ENCODE measurements around the gene SMARCA1.
"Not testable (repeated sequence)": the region's sequence is repeated elsewhere in the genome, so short reads cannot be mapped to it uniquely, and the experiment has no call there.

SMARCA1 gene

DNA sequence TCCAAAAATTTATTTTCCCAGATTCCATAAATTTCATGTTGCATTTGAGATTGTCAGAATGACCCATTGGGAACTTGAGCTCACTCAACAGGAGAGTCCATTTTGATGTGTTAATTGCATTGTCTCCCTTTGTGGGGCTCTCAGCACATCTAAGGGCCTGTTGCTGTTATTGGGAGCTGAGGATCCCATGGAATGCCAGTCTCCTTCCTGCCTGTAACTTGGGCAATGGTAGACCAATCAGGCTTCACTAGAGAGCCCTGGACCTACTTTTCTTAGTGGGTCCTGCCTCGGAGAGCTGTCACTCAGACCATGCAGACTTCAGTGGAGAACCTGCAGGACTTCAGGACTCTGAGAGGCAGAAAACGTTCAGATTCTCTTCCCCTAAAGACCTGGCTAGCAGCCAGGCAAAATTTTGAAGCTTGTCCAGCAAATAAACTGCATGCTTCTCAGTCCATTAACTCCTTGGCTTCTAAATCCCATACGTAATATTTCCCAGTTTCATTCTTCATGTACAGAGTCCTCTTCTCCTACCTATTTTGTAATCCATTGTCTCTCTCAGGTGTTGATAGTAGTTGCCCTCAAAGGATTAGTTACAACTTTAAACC, 41.9 kb upstream of the SMARCA1 start:
- Histone ChIP-seq H3K4me2 (no peak overlapping the region), H3K4me1 (ENCODE audit: low read depth, poor library complexity, severe bottlenecking) (no peaks in the 10 kb centered on the region), H4K20me1 (ENCODE audit: insufficient read depth) (no peaks in the 10 kb centered on the region), H3K79me2 (ENCODE audit: insufficient read depth, low read depth) (no peaks in the 10 kb centered on the region), H3K4me3 (IDR thresholded peaks at IDR 0.05; ENCODE audit: insufficient read depth, low read depth, low read length) (no peak overlapping the region), H3K9ac (no peak overlapping the region), H3K27me3 (ENCODE audit: insufficient read depth, low read depth) (no peaks in the 10 kb centered on the region), H2AFZ (ENCODE audit: low read depth) (no peak overlapping the region), H3K27ac (no peak overlapping the region), H3K36me3 (ENCODE audit: insufficient read depth) (no peaks in the 10 kb centered on the region)
- TF ChIP-seq, protein P1, sequence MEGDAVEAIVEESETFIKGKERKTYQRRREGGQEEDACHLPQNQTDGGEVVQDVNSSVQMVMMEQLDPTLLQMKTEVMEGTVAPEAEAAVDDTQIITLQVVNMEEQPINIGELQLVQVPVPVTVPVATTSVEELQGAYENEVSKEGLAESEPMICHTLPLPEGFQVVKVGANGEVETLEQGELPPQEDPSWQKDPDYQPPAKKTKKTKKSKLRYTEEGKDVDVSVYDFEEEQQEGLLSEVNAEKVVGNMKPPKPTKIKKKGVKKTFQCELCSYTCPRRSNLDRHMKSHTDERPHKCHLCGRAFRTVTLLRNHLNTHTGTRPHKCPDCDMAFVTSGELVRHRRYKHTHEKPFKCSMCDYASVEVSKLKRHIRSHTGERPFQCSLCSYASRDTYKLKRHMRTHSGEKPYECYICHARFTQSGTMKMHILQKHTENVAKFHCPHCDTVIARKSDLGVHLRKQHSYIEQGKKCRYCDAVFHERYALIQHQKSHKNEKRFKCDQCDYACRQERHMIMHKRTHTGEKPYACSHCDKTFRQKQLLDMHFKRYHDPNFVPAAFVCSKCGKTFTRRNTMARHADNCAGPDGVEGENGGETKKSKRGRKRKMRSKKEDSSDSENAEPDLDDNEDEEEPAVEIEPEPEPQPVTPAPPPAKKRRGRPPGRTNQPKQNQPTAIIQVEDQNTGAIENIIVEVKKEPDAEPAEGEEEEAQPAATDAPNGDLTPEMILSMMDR (conservative IDR thresholded peaks at IDR 0.05; ENCODE audit: low read depth, low read length): no peak

DNA sequence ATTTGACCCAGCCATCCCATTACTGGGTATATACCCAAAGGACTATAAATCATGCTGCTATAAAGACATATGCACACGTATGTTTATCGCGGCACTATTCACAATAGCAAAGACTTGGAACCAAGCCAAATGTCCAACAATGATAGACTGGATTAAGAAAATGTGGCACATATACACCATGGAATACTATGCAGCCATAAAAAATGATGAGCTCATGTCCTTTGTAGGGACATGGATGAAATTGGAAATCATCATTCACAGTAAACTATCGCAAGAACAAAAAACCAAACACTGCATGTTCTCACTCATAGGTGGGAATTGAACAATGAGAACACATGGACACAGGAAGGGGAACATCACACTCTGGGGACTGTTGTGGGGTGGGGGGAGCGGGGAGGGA, 41.1 kb upstream of the SMARCA1 start:
- H3K27ac ChIP-seq; H3K79me2 ChIP-seq (ENCODE audit: insufficient read depth, low read depth); H2AFZ ChIP-seq (ENCODE audit: low read depth); H3K4me2 ChIP-seq; H4K20me1 ChIP-seq (ENCODE audit: insufficient read depth); H3K9ac ChIP-seq; H3K36me3 ChIP-seq (ENCODE audit: insufficient read depth); H3K4me3 ChIP-seq (IDR thresholded peaks at IDR 0.05; ENCODE audit: insufficient read depth, low read depth, low read length); H3K4me1 ChIP-seq (ENCODE audit: low read depth, poor library complexity, severe bottlenecking); H3K27me3 ChIP-seq (ENCODE audit: insufficient read depth, low read depth): not testable (repeated sequence)

DNA sequence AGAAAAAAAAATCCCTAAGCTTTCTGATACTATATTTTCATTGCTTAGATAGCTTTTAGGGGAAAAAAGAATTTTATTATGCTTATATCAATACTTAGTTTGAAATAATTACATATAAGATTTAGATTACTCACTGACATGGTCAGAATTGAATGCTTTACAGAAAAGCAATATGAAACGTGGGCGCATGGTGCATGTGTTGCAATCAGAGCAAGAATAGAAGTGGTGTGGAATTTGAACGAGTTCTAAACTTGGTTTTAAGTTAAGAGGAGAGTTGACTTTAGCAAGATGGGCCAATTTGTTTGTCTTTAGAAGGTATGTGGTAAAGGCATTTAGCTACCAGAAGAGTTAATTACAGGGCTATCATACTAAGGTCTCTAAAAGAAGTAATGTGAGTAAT, 38.2 kb upstream of the SMARCA1 start:
- no peak overlapping the region for H2AFZ ChIP-seq (ENCODE audit: low read depth)
- H3K79me2 ChIP-seq (ENCODE audit: insufficient read depth, low read depth): no peaks in the 10 kb centered on the region
- H3K9ac ChIP-seq: no peak overlapping the region
- H3K27me3 ChIP-seq (ENCODE audit: insufficient read depth, low read depth): no peaks in the 10 kb centered on the region
- H4K20me1 ChIP-seq (ENCODE audit: insufficient read depth): no peaks in the 10 kb centered on the region
- H3K4me3 ChIP-seq (IDR thresholded peaks at IDR 0.05; ENCODE audit: insufficient read depth, low read depth, low read length): no peak overlapping the region
- peaks cover 14% of the 10 kb centered on the region for H3K4me1 ChIP-seq (ENCODE audit: low read depth, poor library complexity, severe bottlenecking)
- TF ChIP-seq, protein P1 (conservative IDR thresholded peaks at IDR 0.05; ENCODE audit: low read depth, low read length): no peak
- H3K27ac ChIP-seq: no peak overlapping the region
- H3K4me2 ChIP-seq: no peak overlapping the region
- no peaks in the 10 kb centered on the region for H3K36me3 ChIP-seq (ENCODE audit: insufficient read depth)

DNA sequence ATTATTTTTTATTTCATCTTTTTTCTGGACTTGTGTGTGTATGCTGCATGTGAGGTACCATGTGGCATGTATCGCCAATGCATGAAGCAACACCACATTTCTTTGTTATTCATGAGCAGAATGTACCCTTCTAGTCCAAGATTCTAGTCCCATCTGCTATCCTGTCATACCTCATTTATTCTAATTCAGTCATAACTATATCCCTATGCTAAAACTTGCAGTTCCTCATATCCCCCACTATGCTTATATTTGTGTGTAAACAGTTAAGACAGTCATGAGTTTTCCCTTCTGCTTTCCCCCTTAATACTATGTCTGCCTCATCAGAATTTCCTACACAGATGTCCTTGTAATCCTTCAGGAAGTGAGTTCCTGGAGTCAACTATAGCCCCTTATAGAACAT, 36.5 kb upstream of the SMARCA1 start:
- H3K9ac ChIP-seq: no peak overlapping the region
- H3K4me2 ChIP-seq: no peak overlapping the region
- H2AFZ ChIP-seq (ENCODE audit: low read depth): no peak overlapping the region
- H3K79me2 ChIP-seq (ENCODE audit: insufficient read depth, low read depth): no peaks in the 10 kb centered on the region
- no peak overlapping the region for H3K4me3 ChIP-seq (IDR thresholded peaks at IDR 0.05; ENCODE audit: insufficient read depth, low read depth, low read length)
- H3K36me3 ChIP-seq (ENCODE audit: insufficient read depth): no peaks in the 10 kb centered on the region
- TF ChIP-seq, protein P1 (conservative IDR thresholded peaks at IDR 0.05; ENCODE audit: low read depth, low read length): no peak
- peaks cover 14% of the 10 kb centered on the region for H3K4me1 ChIP-seq (ENCODE audit: low read depth, poor library complexity, severe bottlenecking)
- H4K20me1 ChIP-seq (ENCODE audit: insufficient read depth): no peaks in the 10 kb centered on the region
- no peak overlapping the region for H3K27ac ChIP-seq
- H3K27me3 ChIP-seq (ENCODE audit: insufficient read depth, low read depth): no peaks in the 10 kb centered on the region

DNA sequence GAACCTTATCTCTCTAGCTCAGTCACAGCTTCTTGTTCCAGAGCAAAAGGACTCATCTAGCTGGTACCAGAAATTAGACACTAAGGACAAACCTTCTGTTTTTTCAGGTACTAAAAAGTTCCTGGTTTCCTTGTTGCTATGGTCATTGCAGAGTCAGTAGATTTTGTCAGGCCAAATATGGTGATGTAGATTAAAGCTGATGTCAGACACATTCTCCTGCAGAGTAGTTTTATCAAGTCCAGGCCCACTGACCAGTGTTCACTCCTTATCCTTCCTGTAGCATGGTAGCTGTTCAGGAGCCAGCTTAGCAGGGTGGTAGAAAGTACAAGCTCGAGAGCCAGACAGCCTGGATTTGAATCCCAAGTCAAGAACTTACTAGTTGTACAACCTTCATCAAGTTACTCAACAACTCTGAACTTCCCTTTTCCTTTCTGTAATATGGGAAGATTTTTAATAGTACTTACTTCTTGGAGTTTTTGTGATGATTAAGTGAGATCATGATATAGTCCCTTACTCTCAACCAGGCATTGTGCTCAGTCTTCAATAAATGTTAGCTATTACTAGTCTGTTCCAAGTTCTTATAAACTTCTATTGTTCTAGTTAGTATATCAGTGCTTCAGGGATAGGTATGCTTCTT, 34.7 kb upstream of the SMARCA1 start:
- H3K4me1 ChIP-seq (ENCODE audit: low read depth, poor library complexity, severe bottlenecking): peaks cover 14% of the 10 kb centered on the region
- no peak overlapping the region for H2AFZ ChIP-seq (ENCODE audit: low read depth)
- H3K9ac ChIP-seq: no peak overlapping the region
- no peak overlapping the region; the same call in 1 of the 2 replicates for H3K4me2 ChIP-seq
- H3K36me3 ChIP-seq (ENCODE audit: insufficient read depth): no peaks in the 10 kb centered on the region
- H3K27me3 ChIP-seq (ENCODE audit: insufficient read depth, low read depth): no peaks in the 10 kb centered on the region
- no peak overlapping the region for H3K27ac ChIP-seq
- no peaks in the 10 kb centered on the region for H4K20me1 ChIP-seq (ENCODE audit: insufficient read depth)
- TF ChIP-seq, protein P1 (conservative IDR thresholded peaks at IDR 0.05; ENCODE audit: low read depth, low read length): no peak
- no peaks in the 10 kb centered on the region for H3K79me2 ChIP-seq (ENCODE audit: insufficient read depth, low read depth)
- H3K4me3 ChIP-seq (IDR thresholded peaks at IDR 0.05; ENCODE audit: insufficient read depth, low read depth, low read length): no peak overlapping the region

All from KMS-11 (cell line).